ENCODE results near the gene HTR6.
A peak's percentile ranks its signal among the peaks of the same experiment; 100 is the strongest.

DNA sequence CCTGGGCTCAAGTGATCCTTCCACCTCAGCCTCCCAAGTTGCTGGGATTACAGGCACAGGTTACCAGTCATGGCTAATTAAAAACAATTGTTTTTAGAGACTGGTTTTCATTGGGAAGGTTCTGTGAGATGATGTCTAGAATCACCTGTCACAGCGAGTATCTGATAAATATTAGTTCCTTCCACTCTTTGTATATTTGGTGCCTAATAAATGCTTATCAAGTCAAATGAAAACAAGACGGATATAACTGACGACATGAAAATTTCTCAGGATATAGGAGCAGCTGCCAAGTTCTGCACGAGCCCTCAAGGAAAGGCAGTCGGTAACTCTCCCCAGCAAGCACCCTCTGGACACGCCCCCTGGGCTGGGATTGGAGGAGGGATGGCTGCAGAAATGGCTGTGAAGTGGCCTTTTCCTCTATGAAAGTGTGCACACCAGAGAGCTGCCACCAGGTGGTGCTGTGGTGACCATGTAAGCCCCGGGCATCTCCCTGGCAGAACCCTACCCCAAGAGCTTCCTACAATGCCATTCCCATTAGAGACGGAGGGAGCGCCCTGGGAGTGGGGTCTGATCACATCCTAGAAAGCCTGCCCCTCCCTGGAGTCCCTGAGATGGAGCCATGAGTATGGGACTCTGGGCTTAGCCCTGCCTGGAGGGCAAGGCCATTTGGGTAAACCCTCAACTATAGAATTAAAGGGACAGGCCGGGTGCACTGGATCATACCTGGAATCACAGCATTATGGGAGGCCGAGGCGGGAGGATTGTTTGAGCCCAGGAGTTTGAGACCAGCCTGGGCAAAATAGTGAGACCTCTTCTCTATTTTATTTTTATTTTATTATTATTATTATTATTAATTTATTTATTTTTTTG, 50.9 kb downstream of the HTR6 start:
- no peak for TF ChIP-seq POLR2AphosphoS5 (IDR thresholded peaks at IDR 0.05; ENCODE audit: low read depth, low read length)
- TF ChIP-seq CTCF (IDR thresholded peaks at IDR 0.05), result peak; percentile 93
- TF ChIP-seq REST (IDR thresholded peaks at IDR 0.05; ENCODE audit: insufficient read depth in 1 of 2, low read depth in 2 of 2, low read length in 1 of 2), result no peak
- TF ChIP-seq SIN3A (IDR thresholded peaks at IDR 0.05; ENCODE audit: borderline replicate concordance, insufficient read depth, low read depth, low read length), result no peak

All from Panc1 (cell line).